Gastrocnemius medialis (tissue), 4 donors: ENCODE data around the gene TMEM255B. TPM values are rescaled to one million over a fixed set of nuclear protein-coding genes. Genes with fewer than 3 reads are reported as not detected.

Experiments used
- ATAC-seq, 2 donors: fragments of 150-250 bp; one replicate each; pipeline ENCODE4 v1.9.1; 2016
- DNase-seq, 2 donors: peaks; one replicate each; pipeline ENCODE4 v3.0.0-alpha.2; 2019
- H3K27ac ChIP-seq, 4 donors: fragments of 200-600 bp; sonication (generic); 1 replicate in 1 of 4; 2 replicates in 3 of 4; pipeline ENCODE4 v1.5.1; 2016 to 2018; ENCODE audit warnings: mild to moderate bottlenecking in 2 of 4, moderate library complexity in 1 of 4
- H3K27me3 ChIP-seq, 3 donors: fragments of 200-600 bp; sonication (generic) in 2 of 3; 1 replicate in 1 of 3; 2 replicates in 2 of 3; pipeline versions ENCODE4 v1.5.1 to v1.6.0; 2016 to 2019; ENCODE audit warnings: mild to moderate bottlenecking in 1 of 3, moderate library complexity in 1 of 3
- H3K36me3 ChIP-seq, 2 donors: fragments of 200-600 bp; sonication (generic) in 1 of 2; one replicate each; pipeline ENCODE4 v1.5.1; 2017 to 2018
- H3K4me1 ChIP-seq, 2 donors: fragments of 200-600 bp; sonication (generic) in 1 of 2; one replicate each; pipeline ENCODE4 v1.5.1; 2016 to 2017; ENCODE audit warnings: mild to moderate bottlenecking in 2 of 2
- H3K4me3 ChIP-seq, 4 donors: fragments of 200-600 bp; sonication (generic) in 3 of 4; 1 replicate in 1 of 4; 2 replicates in 3 of 4; pipeline ENCODE4 v1.5.1; 2016 to 2019; ENCODE audit warnings: mild to moderate bottlenecking in 2 of 4
- H3K9me3 ChIP-seq, 3 donors: fragments of 200-600 bp; sonication (generic) in 2 of 3; 1 replicate in 1 of 3; 2 replicates in 2 of 3; pipeline ENCODE4 v1.5.1; 2016 to 2019
- POLR2A ChIP-seq, 2 donors: fragments of 450-650 bp; IDR thresholded peaks; one replicate each; pipeline ENCODE4 v1.6.1; 2017; ENCODE audit warnings: antibody characterized with exemption in 2 of 2, mild to moderate bottlenecking in 2 of 2, moderate library complexity in 2 of 2
- in situ Hi-C, 4 donors: fragments of 200-750 bp; cut with MboI; loops; one replicate each; pipeline versions ENCODE4 v1.15.0 to v1.8.0; 2017; ENCODE audit warnings: low sequenced_read_pairs in 4 of 4
- intact Hi-C: fragments of 100-400 bp; cut with DNase I; formaldehyde crosslinking; loops from one replicate; pipeline ENCODE4 v1.15.1; 2023; ENCODE audit warnings: low total_unique reads
- total RNA-seq, 4 donors: library from RNA; depleted of rRNA; stranded (reverse); fragments of >200 nt; gene quantifications; one replicate each; pipeline versions ENCODE4 v1.1.0 to v1.2.3, GENCODE V29; 2016
- TF ChIP-seq, protein P1 (sequence below), 5 experiments: fragments of 450-650 bp in 3 of 5; fragments of 200-600 bp in 2 of 5; sonication (generic) in 2 of 5; IDR thresholded peaks in 4 of 5; conservative IDR thresholded peaks in 1 of 5; 1 replicate in 4 of 5; 2 replicates in 1 of 5; pipeline ENCODE4 v1.5.1; 2016 to 2019; ENCODE audit warnings: antibody characterized with exemption in 5 of 5, mild to moderate bottlenecking in 3 of 5, moderate library complexity in 3 of 5

Gene TMEM255B
- total RNA-seq, 4 donors from 2014 or later: 0.36 to 1.8 (median 0.59) TPM

DNA sequence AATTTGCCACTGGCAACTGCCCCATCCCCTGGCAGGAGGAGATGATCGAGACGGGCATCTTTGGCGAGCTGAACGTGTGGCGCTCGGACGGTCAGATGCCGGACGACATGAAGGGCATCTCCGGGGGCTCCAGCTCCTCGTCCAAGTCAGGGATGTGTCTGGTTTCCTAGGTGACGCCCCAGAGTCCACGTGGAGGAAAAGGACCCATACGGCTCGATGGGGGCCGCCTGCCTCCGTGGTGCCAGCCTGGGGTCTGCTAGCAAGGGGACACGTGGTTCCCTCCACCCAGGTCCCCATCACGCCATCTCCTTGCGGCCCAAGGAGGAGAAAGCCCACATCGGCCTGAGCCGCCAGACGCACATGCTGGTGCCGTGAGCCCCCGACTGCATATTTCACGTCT, 23.8 kb upstream of the TMEM255B start:
- in situ Hi-C loops (no loop called here), intact Hi-C loops (no loop called here)
- TF ChIP-seq, protein P1, sequence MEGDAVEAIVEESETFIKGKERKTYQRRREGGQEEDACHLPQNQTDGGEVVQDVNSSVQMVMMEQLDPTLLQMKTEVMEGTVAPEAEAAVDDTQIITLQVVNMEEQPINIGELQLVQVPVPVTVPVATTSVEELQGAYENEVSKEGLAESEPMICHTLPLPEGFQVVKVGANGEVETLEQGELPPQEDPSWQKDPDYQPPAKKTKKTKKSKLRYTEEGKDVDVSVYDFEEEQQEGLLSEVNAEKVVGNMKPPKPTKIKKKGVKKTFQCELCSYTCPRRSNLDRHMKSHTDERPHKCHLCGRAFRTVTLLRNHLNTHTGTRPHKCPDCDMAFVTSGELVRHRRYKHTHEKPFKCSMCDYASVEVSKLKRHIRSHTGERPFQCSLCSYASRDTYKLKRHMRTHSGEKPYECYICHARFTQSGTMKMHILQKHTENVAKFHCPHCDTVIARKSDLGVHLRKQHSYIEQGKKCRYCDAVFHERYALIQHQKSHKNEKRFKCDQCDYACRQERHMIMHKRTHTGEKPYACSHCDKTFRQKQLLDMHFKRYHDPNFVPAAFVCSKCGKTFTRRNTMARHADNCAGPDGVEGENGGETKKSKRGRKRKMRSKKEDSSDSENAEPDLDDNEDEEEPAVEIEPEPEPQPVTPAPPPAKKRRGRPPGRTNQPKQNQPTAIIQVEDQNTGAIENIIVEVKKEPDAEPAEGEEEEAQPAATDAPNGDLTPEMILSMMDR (IDR thresholded peaks at IDR 0.05 in 4 of 5, conservative IDR thresholded peaks at IDR 0.05 in 1 of 5): no peak
- TF ChIP-seq POLR2A (IDR thresholded peaks at IDR 0.05): no peak
- Histone ChIP-seq H3K36me3 (no peaks in the 10 kb centered on the region), H3K9me3 (no peaks in the 10 kb centered on the region), H3K4me3 (no peak overlapping the region), H3K4me1 (no peaks in the 10 kb centered on the region), H3K27me3 (peaks cover 4 to 13% (median 10%) of the 10 kb centered on the region in 3 donors), H3K27ac (no peak overlapping the region)
- DNase-seq: no peak
- no peak for ATAC-seq

DNA sequence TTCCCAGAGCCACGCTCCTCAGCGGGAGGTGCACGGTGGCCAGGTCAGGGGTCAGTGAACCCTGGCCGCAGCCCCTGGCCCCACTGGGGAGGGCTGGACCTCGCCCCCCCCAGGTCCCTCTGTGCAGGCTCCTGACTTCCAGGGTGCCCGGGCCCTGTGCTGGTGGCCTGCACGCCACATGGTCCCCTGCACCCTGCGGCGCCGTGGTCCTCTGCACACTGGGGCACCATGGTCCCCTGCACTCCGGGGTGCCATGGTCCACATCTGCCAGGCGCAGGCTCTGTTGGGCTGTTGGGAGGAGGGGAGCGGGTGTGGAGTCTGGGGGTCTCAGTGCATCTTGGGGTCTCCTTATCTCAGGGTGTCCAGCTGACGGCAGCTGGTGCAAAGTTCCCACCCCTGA, 23.3 kb upstream of the TMEM255B start:
- in situ Hi-C loops (no loop called here), intact Hi-C loops (no loop called here)
- Histone ChIP-seq H3K27me3 (peaks cover under 1 to 8% (median 4%) of the 10 kb centered on the region in 3 donors), H3K4me3 (no peak overlapping the region), H3K4me1 (no peaks in the 10 kb centered on the region), H3K27ac (no peak overlapping the region), H3K36me3 (no peaks in the 10 kb centered on the region), H3K9me3 (no peaks in the 10 kb centered on the region)
- TF ChIP-seq, protein P1 (IDR thresholded peaks at IDR 0.05 in 4 of 5, conservative IDR thresholded peaks at IDR 0.05 in 1 of 5): no peak
- TF ChIP-seq POLR2A (IDR thresholded peaks at IDR 0.05): no peak
- no peak for ATAC-seq
- no peak for DNase-seq

DNA sequence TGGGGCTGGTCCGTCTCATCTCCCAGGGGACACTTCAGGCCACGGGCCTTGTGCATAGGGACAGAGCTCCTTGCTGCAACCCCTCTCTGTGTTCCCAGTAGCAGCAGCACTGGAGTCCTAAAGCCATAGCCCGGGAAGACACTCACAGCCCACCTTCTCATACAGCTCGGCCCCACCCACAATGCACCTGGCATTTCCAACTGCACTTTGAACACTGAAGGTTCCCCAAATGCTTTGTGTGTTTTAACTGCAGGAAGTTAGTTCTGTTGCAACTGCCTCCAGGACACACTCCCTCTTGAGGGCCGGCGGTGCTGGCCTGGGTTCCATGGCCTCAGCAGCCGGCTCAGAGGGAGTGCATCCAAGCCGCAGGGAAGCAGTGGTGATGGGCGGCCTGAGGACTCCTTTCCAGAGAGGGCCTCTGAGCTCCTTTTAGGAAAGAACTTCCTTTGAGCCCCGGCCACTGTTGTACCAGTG, 22.7 kb upstream of the TMEM255B start:
- H3K27ac ChIP-seq: no peak overlapping the region
- intact Hi-C loops (no loop called here), in situ Hi-C loops (no loop called here)
- H3K27me3 ChIP-seq: peaks cover 0 to 2% (median 0%) of the 10 kb centered on the region in 3 donors
- TF ChIP-seq, protein P1 (IDR thresholded peaks at IDR 0.05 in 4 of 5, conservative IDR thresholded peaks at IDR 0.05 in 1 of 5): no peak
- TF ChIP-seq POLR2A (IDR thresholded peaks at IDR 0.05): no peak
- H3K9me3 ChIP-seq: no peaks in the 10 kb centered on the region
- no peak for DNase-seq
- no peak overlapping the region for H3K4me3 ChIP-seq
- no peaks in the 10 kb centered on the region for H3K36me3 ChIP-seq
- no peak for ATAC-seq
- H3K4me1 ChIP-seq: no peaks in the 10 kb centered on the region

DNA sequence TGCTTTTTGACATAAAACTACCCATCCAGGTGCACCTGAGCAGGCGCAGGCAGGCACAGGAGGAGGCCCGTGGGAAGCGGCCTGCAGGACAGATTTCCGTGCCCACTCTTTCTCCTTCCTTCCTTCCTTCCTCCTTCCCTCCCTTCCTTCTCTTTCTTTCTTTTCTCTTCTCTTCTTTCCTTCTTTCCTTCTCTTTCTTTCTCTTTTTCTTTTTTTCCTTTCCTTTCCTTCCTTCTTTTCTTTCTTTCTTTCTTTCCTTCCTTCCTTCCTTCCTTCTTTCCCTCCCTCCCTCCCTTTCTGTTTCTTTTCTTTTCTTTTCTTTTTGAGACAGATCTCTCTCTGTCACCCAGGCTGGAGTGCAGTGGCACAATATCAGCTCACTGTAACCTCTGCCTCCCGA, 21.2 kb upstream of the TMEM255B start:
- DNase-seq (no peak), ATAC-seq (no peak)
- intact Hi-C loops (no loop called here), in situ Hi-C loops (no loop called here)
- Histone ChIP-seq H3K4me3 (no peak overlapping the region), H3K27me3 (no peaks in the 10 kb centered on the region), H3K9me3 (no peaks in the 10 kb centered on the region), H3K36me3 (no peaks in the 10 kb centered on the region), H3K4me1 (no peaks in the 10 kb centered on the region), H3K27ac (no peak overlapping the region)
- TF ChIP-seq POLR2A (IDR thresholded peaks at IDR 0.05): no peak
- TF ChIP-seq, protein P1 (IDR thresholded peaks at IDR 0.05 in 4 of 5, conservative IDR thresholded peaks at IDR 0.05 in 1 of 5): no peak
